A549 (cell line): ENCODE measurements around the gene MAP3K19. TPM values are rescaled to one million over a fixed set of nuclear protein-coding genes. Genes with fewer than 3 reads are reported as not detected.

Experiments used
- ATAC-seq, 2 experiments: fragments of 200-7000 bp in 1 of 2; fragments of >200 bp in 1 of 2; cut with Nextera tagmentation in 1 of 2; cut with Tn5 transposase in 1 of 2; 3 replicates each; pipeline versions ENCODE4 v1.8.0 to v1.9.1; 2018 to 2020; ENCODE audit warnings: mild to moderate bottlenecking in 1 of 2, moderate library complexity in 1 of 2
- CTCF ChIA-PET: fragments of 300-600 bp; sonication (Branson Sonifier 250); formaldehyde crosslinking; extraction: SDS; loops from one replicate; lab custom pipeline; 2021; ENCODE audit warnings: antibody characterized with exemption, inconsistent platforms; lab: Yijun Ruan, JAX
- POLR2A ChIA-PET: fragments of 350-600 bp; formaldehyde crosslinking; extraction: SDS; loops from one replicate; lab custom pipeline; 2021; ENCODE audit warnings: antibody characterized with exemption, inconsistent platforms; lab: Yijun Ruan, JAX
- DNase-seq, 2 experiments: peaks; one replicate each; pipeline versions ENCODE4 v3.0.0 to v3.0.0-alpha.2; 2011 to 2016; ENCODE audit warnings: low read depth in 1 of 2, low spot score in 1 of 2
- FAIRE-seq: peaks from 2 replicates; lab custom pipeline; 2011; peaks lifted over from hg19 to GRCh38; lab: Jason Lieb, UNC
- H3K27ac ChIP-seq, 2 experiments: fragments of >200 bp; sonication (Bioruptor Twin); formaldehyde crosslinking; 3 replicates each; pipeline ENCODE4 v1.5.1; 2016 to 2017
- H3K4me1 ChIP-seq: fragments of >200 bp; sonication (Bioruptor Twin); formaldehyde crosslinking; 3 replicates; pipeline ENCODE4 v1.6.1; 2016
- H3K4me2 ChIP-seq: fragments of >200 bp; sonication (Bioruptor Twin); formaldehyde crosslinking; 3 replicates; pipeline ENCODE4 v1.6.1; 2016
- H3K4me3 ChIP-seq: fragments of >200 bp; sonication (Bioruptor Twin); formaldehyde crosslinking; 3 replicates; pipeline ENCODE4 v1.5.1; 2016
- H3K9me3 ChIP-seq: fragments of >200 bp; sonication (Bioruptor Twin); formaldehyde crosslinking; 3 replicates; pipeline ENCODE4 v1.6.1; 2016
- ATOH8 ChIP-seq: fragments of 250-450 bp; sonication (Bioruptor Pico); IDR thresholded peaks from 2 replicates; pipeline ENCODE4 v1.5.0; 2020; ENCODE audit warnings: low read depth, mild to moderate bottlenecking, moderate library complexity
- BHLHE40 ChIP-seq: IDR thresholded peaks from 2 replicates; pipeline ENCODE4 v1.6.1; 2012; ENCODE audit warnings: low read depth, low read length, inconsistent platforms
- CBX8 ChIP-seq: fragments of 200-600 bp; sonication (generic); IDR thresholded peaks from 2 replicates; pipeline ENCODE4 v1.6.1; 2016
- CEBPB ChIP-seq, 2 experiments: fragments of >200 bp in 1 of 2; sonication (Bioruptor Twin) in 1 of 2; formaldehyde crosslinking in 1 of 2; IDR thresholded peaks; 2 replicates each; pipeline ENCODE4 v1.6.1; 2012 to 2016
- CHD4 ChIP-seq: fragments of 200-600 bp; sonication (generic); IDR thresholded peaks from 2 replicates; pipeline ENCODE4 v1.6.1; 2016; ENCODE audit warnings: antibody characterized with exemption, mild to moderate bottlenecking, borderline replicate concordance
- EHMT2 ChIP-seq: fragments of 200-600 bp; sonication (generic); IDR thresholded peaks from 2 replicates; pipeline ENCODE4 v1.6.1; 2016; ENCODE audit warnings: antibody characterized with exemption, low read depth, mild to moderate bottlenecking, moderate library complexity
- ELK1 ChIP-seq: fragments of 150-350 bp; IDR thresholded peaks from 2 replicates; pipeline ENCODE4 v1.6.1; 2014; ENCODE audit warnings: low read depth, mild to moderate bottlenecking, low read length
- EP300 ChIP-seq, 2 experiments: fragments of >200 bp; sonication (Bioruptor Twin); formaldehyde crosslinking; IDR thresholded peaks; 2 replicates in 1 of 2; 3 replicates in 1 of 2; pipeline ENCODE4 v1.6.1; 2016 to 2017
- FOSB ChIP-seq: fragments of 250-450 bp; sonication (Bioruptor Pico); IDR thresholded peaks from 2 replicates; pipeline ENCODE4 v1.5.0; 2020; ENCODE audit warnings: mild to moderate bottlenecking, moderate library complexity
- GATA3 ChIP-seq: IDR thresholded peaks from 2 replicates; pipeline ENCODE4 v1.6.1; 2012; ENCODE audit warnings: borderline replicate concordance
- HOXA7 ChIP-seq: fragments of 250-450 bp; sonication (Bioruptor Pico); IDR thresholded peaks from 2 replicates; pipeline ENCODE4 v1.5.0; 2020; ENCODE audit warnings: mild to moderate bottlenecking, moderate library complexity
- HOXB13 ChIP-seq: fragments of 250-450 bp; sonication (Bioruptor Pico); IDR thresholded peaks from 2 replicates; pipeline ENCODE4 v1.5.0; 2020; ENCODE audit warnings: low read depth, mild to moderate bottlenecking, moderate library complexity
- JUN ChIP-seq, 2 experiments: fragments of >200 bp; sonication (Bioruptor Twin); formaldehyde crosslinking; IDR thresholded peaks; 2 replicates in 1 of 2; 3 replicates in 1 of 2; pipeline ENCODE4 v1.6.1; 2016 to 2017
- MAFK ChIP-seq: fragments of 450-650 bp; IDR thresholded peaks from 2 replicates; pipeline ENCODE4 v1.6.1; 2014; ENCODE audit not compliant: partially characterized antibody
- MAZ ChIP-seq: fragments of 150-350 bp; IDR thresholded peaks from 2 replicates; pipeline ENCODE4 v1.6.1; 2014; ENCODE audit warnings: antibody characterized with exemption, low read depth, low read length, borderline replicate concordance
- NFE2L2 ChIP-seq: fragments of 150-350 bp; conservative IDR thresholded peaks from 2 replicates; pipeline ENCODE4 v1.6.1; 2014; ENCODE audit warnings: low read length
- RNF2 ChIP-seq: fragments of 200-600 bp; sonication (generic); IDR thresholded peaks from 2 replicates; pipeline ENCODE4 v1.6.1; 2016; ENCODE audit warnings: low read depth, mild to moderate bottlenecking, antibody characterized with exemption, moderate library complexity, borderline replicate concordance
- TP53 ChIP-seq: fragments of 250-450 bp; sonication (Bioruptor Pico); IDR thresholded peaks from 2 replicates; pipeline ENCODE4 v1.5.0; 2021; ENCODE audit warnings: mild to moderate bottlenecking, moderate library complexity
- ZFP36 ChIP-seq: fragments of 450-650 bp; IDR thresholded peaks from 2 replicates; pipeline ENCODE4 v1.6.1; 2014; ENCODE audit warnings: borderline replicate concordance; ENCODE audit not compliant: partially characterized antibody
- ZNF302 ChIP-seq: fragments of 250-450 bp; sonication (Bioruptor Pico); IDR thresholded peaks from 2 replicates; pipeline ENCODE4 v1.9.0; 2021; ENCODE audit warnings: inconsistent platforms, mild to moderate bottlenecking, moderate library complexity
- ZSCAN20 ChIP-seq: fragments of 250-450 bp; sonication (Bioruptor Pico); IDR thresholded peaks from 2 replicates; pipeline ENCODE4 v1.8.0; 2022; ENCODE audit warnings: mild to moderate bottlenecking, moderate library complexity
- WGBS: methylation state at CpG from one replicate; pipeline ENCODE4 v1.1.6; 2017; ENCODE audit errors: missing lambda C conversion rate; 5-methylcytosine and 5-hydroxymethylcytosine counted together
- polyA plus RNA-seq, 4 experiments: library from polyadenylated mRNA; depleted of rRNA in 3 of 4; stranded (reverse); fragments of >200 nt; fragmentation: RNase III in 1 of 4; extraction: RNeasy Plus Mini Kit Qiagen cat#74134 plus additional on column Dnase treatment in 1 of 4; gene quantifications; 2 replicates in 3 of 4; 3 replicates in 1 of 4; pipeline ENCODE4 v1.2.3, GENCODE V29; 2011 to 2017
- TF ChIP-seq, protein P1 (sequence below): IDR thresholded peaks from 2 replicates; pipeline ENCODE4 v1.6.1; 2012; ENCODE audit warnings: low read depth, borderline replicate concordance
- TF ChIP-seq, protein P2 (sequence below): fragments of 250-450 bp; sonication (Bioruptor Pico); IDR thresholded peaks from 2 replicates; pipeline ENCODE4 v1.5.0; 2021; ENCODE audit warnings: mild to moderate bottlenecking, moderate library complexity, borderline replicate concordance

MAP3K19 gene
- polyA plus RNA-seq, 2 of the 4 experiments (the other 2 are of a cell fraction): not detected

DNA sequence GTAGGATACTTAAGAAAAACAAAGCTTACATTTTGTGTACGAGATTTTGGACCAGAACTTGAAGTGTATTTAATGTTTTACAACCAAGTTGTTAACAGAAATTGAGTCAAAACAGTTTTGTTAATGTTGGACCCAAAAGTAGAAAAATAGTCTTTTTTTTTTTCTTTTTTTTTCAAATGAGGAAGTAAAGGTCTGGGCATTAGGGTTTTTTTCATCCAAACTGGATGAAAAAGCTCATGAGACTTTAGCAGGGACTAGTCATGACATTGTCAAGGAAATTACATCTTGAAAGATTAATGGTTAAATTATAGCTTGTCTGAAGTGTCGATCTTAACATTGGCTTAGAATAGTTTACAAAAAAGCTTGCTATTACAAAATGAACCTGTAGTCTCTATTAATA, 96.4 kb downstream of the MAP3K19 start (continued):
- TF ChIP-seq ELK1: no peak
- no peak for TF ChIP-seq ZNF302 (CRISPR knock-in tag)
- TF ChIP-seq HOXB13: no peak
- no peak for TF ChIP-seq CEBPB (IDR thresholded peaks at IDR 0.05)
- TF ChIP-seq NFE2L2: no peak
- TF ChIP-seq, protein P1, sequence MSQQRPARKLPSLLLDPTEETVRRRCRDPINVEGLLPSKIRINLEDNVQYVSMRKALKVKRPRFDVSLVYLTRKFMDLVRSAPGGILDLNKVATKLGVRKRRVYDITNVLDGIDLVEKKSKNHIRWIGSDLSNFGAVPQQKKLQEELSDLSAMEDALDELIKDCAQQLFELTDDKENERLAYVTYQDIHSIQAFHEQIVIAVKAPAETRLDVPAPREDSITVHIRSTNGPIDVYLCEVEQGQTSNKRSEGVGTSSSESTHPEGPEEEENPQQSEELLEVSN: no peak

- no peak for FAIRE-seq
- Histone ChIP-seq H3K4me2 (no peak overlapping the region), H3K9me3 (no peaks in the 10 kb centered on the region), H3K4me1 (no peaks in the 10 kb centered on the region), H3K4me3 (no peak overlapping the region), H3K27ac (no peak overlapping the region)
- POLR2A ChIA-PET: no interaction called here
- CTCF ChIA-PET: no interaction called here
- TF ChIP-seq ATOH8 (CRISPR knock-in tag) (no peak), MAZ (no peak), BHLHE40 (no peak), EHMT2 (no peak), GATA3 (no peak), ZFP36 (no peak), FOSB (CRISPR knock-in tag) (no peak), CBX8 (no peak), MAFK (no peak), JUN (IDR thresholded peaks at IDR 0.05) (no peak), TP53 (CRISPR knock-in tag) (no peak), ZSCAN20 (CRISPR knock-in tag) (no peak), HOXA7 (CRISPR knock-in tag) (no peak), RNF2 (no peak), CHD4 (no peak), EP300 (IDR thresholded peaks at IDR 0.05) (no peak)
- TF ChIP-seq, protein P1: no peak
- TF ChIP-seq, protein P2, sequence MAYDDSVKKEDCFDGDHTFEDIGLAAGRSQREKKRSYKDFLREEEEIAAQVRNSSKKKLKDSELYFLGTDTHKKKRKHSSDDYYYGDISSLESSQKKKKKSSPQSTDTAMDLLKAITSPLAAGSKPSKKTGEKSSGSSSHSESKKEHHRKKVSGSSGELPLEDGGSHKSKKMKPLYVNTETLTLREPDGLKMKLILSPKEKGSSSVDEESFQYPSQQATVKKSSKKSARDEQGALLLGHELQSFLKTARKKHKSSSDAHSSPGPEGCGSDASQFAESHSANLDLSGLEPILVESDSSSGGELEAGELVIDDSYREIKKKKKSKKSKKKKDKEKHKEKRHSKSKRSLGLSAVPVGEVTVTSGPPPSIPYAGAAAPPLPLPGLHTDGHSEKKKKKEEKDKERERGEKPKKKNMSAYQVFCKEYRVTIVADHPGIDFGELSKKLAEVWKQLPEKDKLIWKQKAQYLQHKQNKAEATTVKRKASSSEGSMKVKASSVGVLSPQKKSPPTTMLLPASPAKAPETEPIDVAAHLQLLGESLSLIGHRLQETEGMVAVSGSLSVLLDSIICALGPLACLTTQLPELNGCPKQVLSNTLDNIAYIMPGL: no peak
- 91% methylated on average over 7 of the region's 7 CpGs for WGBS
- no peak for ATAC-seq
- DNase-seq: no peak
These were observed 97.1 kb downstream of the MAP3K19 start for GRCh38 chr2:134949981-134950708.
